Measurements from ENCODE around the gene YY1. TPM values are rescaled to one million over a fixed set of nuclear protein-coding genes. Genes with fewer than 3 reads are reported as not detected.
A peak's percentile ranks its signal among the peaks of the same experiment; 100 is the strongest.
"Not testable (repeated sequence)": the region's sequence is repeated elsewhere in the genome, so short reads cannot be mapped to it uniquely, and the experiment has no call there.

Gene YY1
- total RNA-seq, 4 donors from 2014 or later = 30.6 to 46.5 (median 33.5) TPM

- no peak for DNase-seq
- no peak for TF ChIP-seq CTCF (IDR thresholded peaks at IDR 0.05)
- TF ChIP-seq POLR2A (IDR thresholded peaks at IDR 0.05) = no peak
- intact Hi-C loops (cut with DNase I) = loop anchor here (10.0 kb wide), 1 partner anchor 95 kb away; the partner anchor contains the start of gene WDR25
Measured at GRCh38 chr14:100279563-100279962, 40.6 kb downstream of the YY1 start.

GRCh38 chr14:100281286-100282082 is 42.5 kb downstream of the YY1 start:
- Histone ChIP-seq H3K27me3 (no peaks in the 10 kb centered on the region), H3K4me1 (peaks cover 22 to 82% (median 48%) of the 10 kb centered on the region in 3 donors), H3K9me3 (no peaks in the 10 kb centered on the region), H3K4me3 (no peak overlapping the region), H3K36me3 (peaks cover 0 to 22% (median 0%) of the 10 kb centered on the region in 3 donors), H3K27ac (peak overlapping the region in 3 of 4 donors; percentile 10 to 95 (median 64))
- DNase-seq = no peak
- 36 to 49% methylated on average over 5 to 7 of the region's 11 CpGs for WGBS, 2 donors
- intact Hi-C loops (cut with DNase I) = loop anchor here (2.0 kb wide), 1 partner anchor 23 kb away; no protein-coding TSS in a partner anchor
- TF ChIP-seq CTCF (IDR thresholded peaks at IDR 0.05) (no peak), POLR2A (IDR thresholded peaks at IDR 0.05) (no peak)

More at GRCh38 chr14:100279563-100279962, 40.6 kb downstream of the YY1 start:
- peaks cover 0 to 35% (median 0%) of the 10 kb centered on the region in 3 donors for H3K36me3 ChIP-seq
- H3K27ac ChIP-seq = no peak overlapping the region
- H3K27me3 ChIP-seq = no peaks in the 10 kb centered on the region
- no peaks in the 10 kb centered on the region for H3K9me3 ChIP-seq
- H3K4me1 ChIP-seq = peaks cover 16 to 62% (median 42%) of the 10 kb centered on the region in 3 donors
- WGBS, 2 donors = 89 to 96% methylated on average over 5 to 6 of the region's 8 CpGs
- no peak overlapping the region for H3K4me3 ChIP-seq

GRCh38 chr14:100282083-100282350 is 43.1 kb downstream of the YY1 start:
- peak overlapping the region in 2 of 4 donors; percentile 64 to 95 for H3K27ac ChIP-seq
- peaks cover 22 to 85% (median 48%) of the 10 kb centered on the region in 3 donors for H3K4me1 ChIP-seq
- TF ChIP-seq CTCF (IDR thresholded peaks at IDR 0.05) = no peak
- no peak for TF ChIP-seq POLR2A (IDR thresholded peaks at IDR 0.05)
- no peak overlapping the region for H3K4me3 ChIP-seq
- WGBS, 2 donors = 75 to 95% methylated on average over 6 of the region's 7 CpGs
- H3K27me3 ChIP-seq = no peaks in the 10 kb centered on the region
- no peak for DNase-seq
- H3K36me3 ChIP-seq = peaks cover 0 to 16% (median 0%) of the 10 kb centered on the region in 3 donors
- intact Hi-C loops (cut with DNase I) = loop anchor here (2.0 kb wide), 1 partner anchor 23 kb away; no protein-coding TSS in a partner anchor
- no peaks in the 10 kb centered on the region for H3K9me3 ChIP-seq

GRCh38 chr14:100282766-100283419 is 43.9 kb downstream of the YY1 start:
- DNase-seq = no peak
- Histone ChIP-seq H3K4me1 (peaks cover 22 to 85% (median 48%) of the 10 kb centered on the region in 3 donors), H3K9me3 (no peaks in the 10 kb centered on the region), H3K27me3 (no peaks in the 10 kb centered on the region), H3K4me3 (no peak overlapping the region), H3K27ac (peak overlapping the region; percentile 57 to 95 (median 62)), H3K36me3 (peaks cover 0 to 8% (median 0%) of the 10 kb centered on the region in 3 donors)
- intact Hi-C loops (cut with DNase I) = loop anchor here (2.0 kb wide), 1 partner anchor 22 kb away; no protein-coding TSS in a partner anchor
- no peak for TF ChIP-seq CTCF (IDR thresholded peaks at IDR 0.05)
- no peak for TF ChIP-seq POLR2A (IDR thresholded peaks at IDR 0.05)
- 37 to 41% methylated on average over 4 to 6 of the region's 9 CpGs for WGBS, 2 donors

- intact Hi-C loops (cut with DNase I) = loop anchor here (2.0 kb wide), 1 partner anchor 21 kb away; no protein-coding TSS in a partner anchor
- not testable (repeated sequence) for H3K36me3 ChIP-seq, H3K27me3 ChIP-seq, H3K9me3 ChIP-seq, H3K4me3 ChIP-seq, DNase-seq
- Histone ChIP-seq H3K27ac (peak overlapping the region in 3 of 4 donors; percentile 57 to 95 (median 59)), H3K4me1 (peaks cover 22 to 83% (median 48%) of the 10 kb centered on the region in 3 donors)
- WGBS, 2 donors = 69 to 70% methylated on average over 7 to 8 of the region's 9 CpGs
Measured at GRCh38 chr14:100283436-100283835, 44.5 kb downstream of the YY1 start.

All from esophagus squamous epithelium (tissue), 5 donors.